ENCODE measurements around the gene DPCD.
"Not testable (repeated sequence)": the region's sequence is repeated elsewhere in the genome, so short reads cannot be mapped to it uniquely, and the experiment has no call there.

Gene DPCD

DNA sequence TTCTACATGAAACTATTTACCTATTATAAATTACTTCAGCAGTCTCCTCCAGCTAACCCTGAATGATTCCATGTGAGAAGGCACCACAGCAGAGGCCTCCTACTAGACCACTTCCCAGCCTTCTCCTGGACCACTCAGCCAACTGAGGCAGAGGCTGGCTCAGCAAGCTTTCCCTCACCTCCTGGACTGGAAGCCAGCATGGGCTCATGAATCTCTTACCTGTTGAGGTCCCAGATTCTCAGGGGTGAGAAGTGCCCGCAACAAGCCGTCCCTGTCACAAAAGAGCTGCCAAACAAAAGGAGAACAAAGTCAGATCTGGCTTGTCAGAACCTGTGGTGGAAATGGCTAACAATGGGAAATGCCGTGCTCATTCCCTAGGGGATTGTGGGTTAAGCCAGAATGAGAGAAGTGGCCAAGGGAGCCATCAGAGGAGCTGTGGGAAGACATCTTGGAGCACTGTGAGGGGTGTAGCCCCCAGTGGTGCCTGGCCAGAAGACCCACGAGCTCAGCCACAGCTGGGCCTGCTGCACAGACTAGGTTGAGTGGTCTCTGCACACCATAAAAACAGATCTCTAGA, 36.5 kb downstream of the DPCD start:
- no peak overlapping the region for H3K27ac ChIP-seq
- no peaks in the 10 kb centered on the region for H3K27me3 ChIP-seq (ENCODE audit: insufficient read depth, low read depth, severe bottlenecking)
- no peaks in the 10 kb centered on the region for H3K9me3 ChIP-seq (ENCODE audit: severe bottlenecking)
- no peak overlapping the region for H3K4me3 ChIP-seq (ENCODE audit: low read depth, low read length)
- peaks cover 10% of the 10 kb centered on the region for H3K36me3 ChIP-seq
- no peak for DNase-seq
- TF ChIP-seq CTCF (IDR thresholded peaks at IDR 0.05; ENCODE audit: low read depth, low read length): no peak

DNA sequence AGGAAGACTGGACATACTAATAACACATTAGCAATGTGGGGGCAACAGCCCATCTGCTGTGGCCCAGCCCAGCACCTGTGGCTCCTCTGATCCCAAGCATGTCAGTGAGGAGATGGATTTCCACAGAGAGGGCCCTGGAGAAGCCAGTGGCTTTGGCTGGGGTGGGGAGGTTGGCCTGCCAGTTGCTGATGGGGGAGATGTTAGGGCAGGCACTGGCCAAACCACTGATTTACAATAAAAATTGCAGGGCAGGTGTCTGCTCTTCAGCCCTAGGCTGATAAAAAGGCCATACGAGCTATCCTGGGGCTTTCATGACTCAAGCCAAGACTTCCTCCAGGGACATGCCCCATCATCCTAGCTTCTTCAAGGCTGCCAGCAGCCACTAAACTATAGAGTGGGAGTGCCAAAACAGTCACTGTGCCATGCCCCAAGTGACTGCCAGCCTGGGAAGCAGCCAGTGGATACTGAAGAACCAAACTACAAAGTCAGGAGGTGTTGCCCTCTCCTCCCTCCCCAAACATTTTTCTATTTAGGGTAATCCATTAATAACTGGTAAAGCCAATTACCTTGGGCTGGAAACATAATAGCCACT, 37.8 kb downstream of the DPCD start:
- H3K27me3 ChIP-seq (ENCODE audit: insufficient read depth, low read depth, severe bottlenecking): no peaks in the 10 kb centered on the region
- H3K4me3 ChIP-seq (ENCODE audit: low read depth, low read length): no peak overlapping the region
- TF ChIP-seq CTCF (IDR thresholded peaks at IDR 0.05; ENCODE audit: low read depth, low read length): no peak
- DNase-seq: no peak
- peaks cover 10% of the 10 kb centered on the region for H3K36me3 ChIP-seq
- no peaks in the 10 kb centered on the region for H3K9me3 ChIP-seq (ENCODE audit: severe bottlenecking)
- no peak overlapping the region for H3K27ac ChIP-seq

DNA sequence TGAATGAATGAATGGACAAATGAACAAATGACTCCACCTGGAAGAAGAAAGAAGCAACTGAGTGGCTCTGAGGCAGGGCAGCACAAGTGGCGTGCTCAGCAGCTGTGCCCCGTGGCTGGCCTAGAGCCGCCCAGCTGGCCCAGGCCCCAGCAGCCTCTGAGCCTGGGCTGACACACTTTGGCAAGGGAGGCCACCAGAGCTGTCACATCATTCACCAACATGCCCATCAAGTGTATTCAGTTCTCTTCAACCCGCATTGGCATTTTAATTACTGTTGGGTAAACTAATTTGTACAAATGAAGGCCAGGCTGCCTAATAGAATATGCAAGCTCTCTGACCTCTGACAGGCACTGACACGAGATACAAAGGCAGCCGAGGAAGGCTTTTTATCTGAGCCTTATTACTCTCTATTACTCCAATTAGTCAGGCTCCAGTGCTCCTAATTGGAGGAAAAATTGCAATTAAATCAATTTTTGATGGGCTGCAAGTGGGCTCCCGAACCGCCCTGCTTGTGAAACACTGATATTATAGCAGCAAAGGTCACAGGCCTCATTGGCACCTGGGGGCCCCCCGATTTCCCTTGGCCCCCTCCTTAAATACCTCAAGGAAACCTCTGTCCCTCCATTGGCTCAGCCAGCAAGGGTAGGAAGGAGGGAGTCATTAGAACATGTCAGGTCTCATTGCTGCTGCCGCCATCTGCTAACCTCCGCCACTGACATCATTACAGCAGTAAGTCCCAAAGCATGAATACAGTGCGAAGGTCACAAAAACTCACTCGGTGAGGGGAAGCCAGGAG, 41.9 kb downstream of the DPCD start:
- Histone ChIP-seq H3K27me3 (ENCODE audit: insufficient read depth, low read depth, severe bottlenecking) (no peaks in the 10 kb centered on the region), H3K9me3 (ENCODE audit: severe bottlenecking) (no peaks in the 10 kb centered on the region), H3K36me3 (no peaks in the 10 kb centered on the region), H3K27ac (no peak overlapping the region), H3K4me3 (ENCODE audit: low read depth, low read length) (no peak overlapping the region)
- DNase-seq: no peak
- TF ChIP-seq CTCF (IDR thresholded peaks at IDR 0.05; ENCODE audit: low read depth, low read length): no peak

GRCh38 chr10:101630633-101630920, 42.5 kb downstream of the DPCD start:
- Histone ChIP-seq H3K36me3 (no peaks in the 10 kb centered on the region), H3K4me3 (ENCODE audit: low read depth, low read length) (no peak overlapping the region), H3K27ac (no peak overlapping the region), H3K9me3 (ENCODE audit: severe bottlenecking) (no peaks in the 10 kb centered on the region), H3K27me3 (ENCODE audit: insufficient read depth, low read depth, severe bottlenecking) (no peaks in the 10 kb centered on the region)
- no peak for TF ChIP-seq CTCF (IDR thresholded peaks at IDR 0.05; ENCODE audit: low read depth, low read length)
- DNase-seq: no peak

DNA sequence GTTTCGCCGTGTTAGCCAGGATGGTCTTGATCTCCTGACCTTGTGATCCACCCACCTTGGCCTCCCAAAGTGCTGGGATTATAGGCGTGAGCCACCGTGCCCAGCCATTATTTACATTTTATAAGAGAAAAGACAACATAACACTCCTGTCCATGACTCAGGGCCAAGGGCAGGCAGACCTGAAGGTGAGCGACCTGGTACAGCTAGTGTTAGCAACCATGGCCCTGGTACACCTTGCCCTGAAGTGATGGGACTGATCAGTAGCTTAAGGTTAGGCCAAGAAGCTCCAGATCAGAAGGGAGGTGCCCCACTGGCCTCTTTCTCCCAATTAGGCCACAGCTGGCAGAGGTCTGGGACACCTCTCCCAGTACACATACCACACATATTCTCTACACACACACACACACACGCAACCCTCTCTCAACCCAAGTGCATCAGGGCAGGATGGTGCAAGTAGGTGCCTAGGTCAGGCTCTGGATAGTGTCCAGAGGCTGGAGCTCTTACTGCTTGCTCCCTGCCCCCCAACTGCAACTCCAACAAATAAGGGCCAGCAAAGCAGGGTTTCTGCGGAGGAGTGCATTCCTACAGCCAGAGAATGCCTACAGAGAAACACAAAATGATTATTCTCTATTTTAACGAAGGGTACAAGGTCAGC, 43.8 kb downstream of the DPCD start:
- H3K27me3 ChIP-seq (ENCODE audit: insufficient read depth, low read depth, severe bottlenecking): no peaks in the 10 kb centered on the region

GRCh38 chr10:101633510-101633909, 45.4 kb downstream of the DPCD start:
- not testable (repeated sequence) for DNase-seq; H3K27me3 ChIP-seq (ENCODE audit: insufficient read depth, low read depth, severe bottlenecking); H3K4me3 ChIP-seq (ENCODE audit: low read depth, low read length); H3K27ac ChIP-seq; H3K36me3 ChIP-seq; H3K9me3 ChIP-seq (ENCODE audit: severe bottlenecking)

More for the DNA sequence above, 43.8 kb downstream of the DPCD start:
- Histone ChIP-seq H3K9me3 (ENCODE audit: severe bottlenecking) (no peaks in the 10 kb centered on the region), H3K27ac (no peak overlapping the region), H3K36me3 (no peaks in the 10 kb centered on the region), H3K4me3 (ENCODE audit: low read depth, low read length) (no peak overlapping the region)
- TF ChIP-seq CTCF (IDR thresholded peaks at IDR 0.05; ENCODE audit: low read depth, low read length): no peak
- no peak for DNase-seq
